ENCODE results near the gene GALNT10.
"Not testable (repeated sequence)": the region's sequence is repeated elsewhere in the genome, so short reads cannot be mapped to it uniquely, and the experiment has no call there.

GALNT10 gene, protein sequence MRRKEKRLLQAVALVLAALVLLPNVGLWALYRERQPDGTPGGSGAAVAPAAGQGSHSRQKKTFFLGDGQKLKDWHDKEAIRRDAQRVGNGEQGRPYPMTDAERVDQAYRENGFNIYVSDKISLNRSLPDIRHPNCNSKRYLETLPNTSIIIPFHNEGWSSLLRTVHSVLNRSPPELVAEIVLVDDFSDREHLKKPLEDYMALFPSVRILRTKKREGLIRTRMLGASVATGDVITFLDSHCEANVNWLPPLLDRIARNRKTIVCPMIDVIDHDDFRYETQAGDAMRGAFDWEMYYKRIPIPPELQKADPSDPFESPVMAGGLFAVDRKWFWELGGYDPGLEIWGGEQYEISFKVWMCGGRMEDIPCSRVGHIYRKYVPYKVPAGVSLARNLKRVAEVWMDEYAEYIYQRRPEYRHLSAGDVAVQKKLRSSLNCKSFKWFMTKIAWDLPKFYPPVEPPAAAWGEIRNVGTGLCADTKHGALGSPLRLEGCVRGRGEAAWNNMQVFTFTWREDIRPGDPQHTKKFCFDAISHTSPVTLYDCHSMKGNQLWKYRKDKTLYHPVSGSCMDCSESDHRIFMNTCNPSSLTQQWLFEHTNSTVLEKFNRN

DNA sequence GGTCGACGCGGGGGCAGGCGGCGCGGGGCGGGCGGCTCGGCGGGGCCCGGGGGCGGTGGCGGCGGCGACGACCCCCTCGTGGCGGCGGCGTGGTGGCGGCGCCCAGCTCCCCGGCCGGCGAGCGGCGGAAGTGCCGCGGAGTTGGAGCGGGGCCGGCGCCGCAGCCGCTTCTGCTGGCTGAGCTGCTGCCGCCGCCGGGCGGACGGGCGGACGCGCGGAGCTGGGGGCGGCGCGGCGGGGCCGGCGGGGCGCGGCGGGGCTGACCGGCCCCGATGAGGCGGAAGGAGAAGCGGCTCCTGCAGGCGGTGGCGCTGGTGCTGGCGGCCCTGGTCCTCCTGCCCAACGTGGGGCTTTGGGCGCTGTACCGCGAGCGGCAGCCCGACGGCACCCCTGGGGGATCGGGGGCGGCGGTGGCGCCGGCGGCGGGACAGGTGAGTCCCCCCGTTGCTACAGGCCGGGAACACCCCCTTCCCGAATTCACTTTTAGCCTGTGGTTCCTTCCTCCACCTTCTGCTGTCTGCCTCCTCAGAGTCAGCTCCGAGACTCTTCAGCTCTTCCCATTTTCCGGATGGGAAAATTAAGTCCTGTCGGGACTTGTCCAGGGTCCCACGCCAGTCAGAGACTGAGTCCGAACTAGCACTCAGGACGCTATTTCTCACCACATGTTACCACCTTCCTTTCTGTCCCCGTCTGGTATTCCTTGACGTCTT lies at the start of gene GALNT10:
GALNT10 (plus strand) TSS at position 139 of the 710 bp plus-strand sequence; CDS start at position 273, 134 bp downstream.
- peak; percentile 2 for DNase-seq (ENCODE audit: low read depth)

DNA sequence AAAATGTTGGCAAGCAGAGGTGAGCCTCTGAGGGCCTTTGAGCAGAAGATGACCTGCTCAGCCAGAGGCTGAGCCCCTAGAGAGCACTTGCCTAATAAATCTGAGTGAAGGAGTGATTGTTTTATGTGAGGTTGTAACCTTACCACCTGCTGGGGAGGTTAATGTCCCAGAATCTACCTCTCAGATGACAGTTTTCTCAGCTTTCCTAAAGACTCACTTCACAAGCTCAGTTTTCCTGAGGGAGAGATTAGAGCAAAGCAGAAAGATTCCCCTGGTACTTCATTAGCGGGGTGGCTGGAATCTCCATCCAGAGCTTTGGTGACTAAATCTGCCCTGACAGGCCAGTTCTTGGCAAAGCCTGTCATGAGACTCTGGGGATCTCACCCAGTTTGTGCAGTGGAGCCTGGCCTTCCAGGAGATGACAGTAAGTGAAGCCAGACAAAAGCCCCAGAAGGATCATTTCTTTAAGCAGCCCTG lies 48.8 kb upstream of the GALNT10 start:
- DNase-seq (ENCODE audit: low read depth) = no peak

DNA sequence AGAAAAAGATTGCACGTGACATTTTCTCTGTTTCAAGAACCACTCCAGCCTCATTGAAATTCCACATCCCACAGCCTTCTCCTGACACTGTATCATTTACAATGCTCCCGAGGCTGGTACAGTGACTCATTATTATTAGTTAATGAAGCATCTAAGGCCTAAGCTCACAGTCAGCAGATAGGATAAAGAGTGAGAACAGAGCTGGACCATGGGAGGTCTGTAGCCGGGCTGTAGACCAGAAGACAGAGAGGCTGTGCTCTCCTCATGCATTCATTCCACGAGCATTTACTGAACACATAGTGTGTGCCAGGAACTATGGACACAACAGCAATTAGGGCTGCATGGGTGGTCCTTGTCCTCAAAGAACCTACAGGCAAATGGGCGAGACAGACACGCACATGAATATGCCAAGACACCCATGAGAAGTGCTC lies 47.3 kb upstream of the GALNT10 start:
- no peak for DNase-seq (ENCODE audit: low read depth)

DNA sequence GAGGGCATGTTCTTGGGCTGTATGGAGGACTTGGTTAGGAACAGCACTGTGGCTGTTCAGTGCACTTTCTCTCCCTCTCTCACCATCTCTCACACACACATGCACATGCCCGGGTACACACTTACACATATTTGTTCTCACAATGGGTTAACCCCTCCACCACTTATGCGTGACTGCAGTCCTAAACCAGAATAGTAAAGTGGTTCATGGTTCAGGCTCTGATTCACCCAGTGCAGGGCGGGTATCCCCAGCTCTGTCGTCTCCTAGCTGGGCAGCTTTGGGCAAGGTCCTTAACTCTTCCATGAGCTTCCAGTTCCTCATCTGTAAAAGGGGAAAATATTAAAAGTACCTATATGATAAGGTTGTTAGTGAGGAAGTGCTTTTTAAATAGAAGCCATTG lies 45.3 kb upstream of the GALNT10 start:
- no peak for DNase-seq (ENCODE audit: low read depth)

DNA sequence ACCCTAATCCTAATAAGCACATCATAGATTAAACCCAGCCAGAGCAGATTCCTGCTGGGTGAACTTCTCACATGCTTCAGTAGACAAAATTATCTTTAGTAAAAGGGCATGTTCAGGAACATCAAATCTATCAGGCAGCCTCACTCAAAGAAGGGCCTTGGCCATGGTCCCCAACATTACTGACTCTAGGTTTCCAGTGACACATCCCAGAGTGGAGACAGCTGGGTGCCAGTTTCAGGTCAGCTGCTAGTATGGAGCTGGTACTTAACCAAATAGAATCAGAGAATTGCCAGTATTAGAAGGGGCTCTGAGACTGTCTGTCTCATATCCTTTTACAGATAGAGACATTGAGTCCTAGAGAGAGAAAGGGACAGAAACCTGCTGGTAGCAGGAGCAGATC lies 44.1 kb upstream of the GALNT10 start:
- no peak for DNase-seq (ENCODE audit: low read depth)

DNA sequence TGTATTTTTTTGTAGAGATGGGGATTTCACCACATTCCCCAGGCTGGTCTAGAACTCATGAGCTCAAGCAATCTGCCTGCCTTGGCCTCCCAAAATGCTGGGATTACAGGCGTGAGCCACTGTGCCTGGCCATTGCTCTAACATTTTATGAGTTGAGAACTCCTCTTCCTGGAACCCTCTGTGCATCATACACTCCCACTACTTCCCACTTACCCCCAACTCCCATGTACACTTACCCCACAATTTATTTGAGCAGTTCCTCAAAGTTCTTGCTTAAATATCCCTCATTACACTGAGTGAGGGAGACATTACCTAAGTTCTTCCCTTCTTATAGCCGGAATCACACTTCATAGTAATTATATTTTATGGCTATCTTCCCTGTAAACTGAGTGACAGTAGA lies 42.9 kb upstream of the GALNT10 start:
- DNase-seq (ENCODE audit: low read depth) = no peak

DNA sequence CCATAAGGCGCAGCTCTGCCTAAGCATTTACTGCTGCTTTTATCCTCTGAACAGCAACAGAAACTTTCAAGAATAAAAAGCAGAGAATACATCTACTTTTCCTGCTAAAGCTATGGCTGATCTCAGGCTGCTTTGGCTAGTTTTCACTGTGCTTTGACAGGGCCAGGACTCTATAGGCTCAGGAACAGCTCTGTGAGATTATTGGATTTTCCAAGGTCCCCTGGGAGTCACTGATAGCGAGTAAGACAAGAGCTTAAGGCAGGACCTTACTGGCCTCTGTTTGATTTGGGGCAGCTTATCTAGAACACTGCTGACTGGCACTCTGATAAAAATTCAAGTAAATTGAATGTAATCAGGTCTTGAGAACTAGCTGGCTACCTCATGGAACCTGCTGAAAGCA lies 40.1 kb upstream of the GALNT10 start:
- DNase-seq (ENCODE audit: low read depth) = not testable (repeated sequence)

DNA sequence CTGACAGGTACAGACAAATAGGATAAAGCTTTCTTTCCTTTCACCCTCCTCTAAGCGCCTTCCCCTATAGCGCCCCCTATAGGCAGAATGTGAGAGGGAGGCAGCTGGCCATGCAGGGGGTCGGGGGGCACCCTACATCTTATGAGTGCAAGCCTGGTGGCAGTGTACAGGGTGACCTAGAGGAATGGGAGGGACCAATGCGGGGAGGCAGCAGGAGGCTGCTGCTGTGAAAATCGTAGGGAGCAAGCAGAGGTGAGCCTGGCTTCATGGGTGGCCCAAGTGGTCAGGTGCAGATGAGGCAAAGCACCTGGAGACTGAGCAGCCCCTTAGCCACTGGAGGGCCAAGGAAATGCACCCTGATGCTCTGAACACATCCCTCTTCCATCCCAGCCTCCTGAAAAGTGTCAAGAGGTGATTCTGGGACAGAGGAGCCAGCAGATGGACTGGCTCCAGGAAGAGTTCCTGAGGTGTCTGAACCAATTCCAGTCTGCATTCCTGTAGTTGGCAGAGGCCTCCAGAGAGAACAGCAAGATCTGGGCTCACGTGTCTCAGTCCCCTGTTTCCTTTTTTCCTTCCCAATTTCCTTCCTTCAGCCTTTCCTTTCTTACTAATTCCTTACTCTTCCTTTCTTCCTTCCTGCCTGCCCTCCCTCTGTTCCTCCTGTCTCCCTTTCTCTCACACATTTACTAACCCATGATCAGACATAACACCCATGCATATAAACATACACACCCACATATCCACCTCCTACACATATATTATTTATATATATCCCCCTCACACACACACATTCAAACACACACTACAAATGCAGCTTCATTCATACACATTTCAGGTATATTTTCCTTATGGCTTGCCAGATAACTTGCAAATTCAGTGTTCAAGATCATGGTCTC lies 32.8 kb upstream of the GALNT10 start:
- DNase-seq (ENCODE audit: low read depth) = no peak

DNA sequence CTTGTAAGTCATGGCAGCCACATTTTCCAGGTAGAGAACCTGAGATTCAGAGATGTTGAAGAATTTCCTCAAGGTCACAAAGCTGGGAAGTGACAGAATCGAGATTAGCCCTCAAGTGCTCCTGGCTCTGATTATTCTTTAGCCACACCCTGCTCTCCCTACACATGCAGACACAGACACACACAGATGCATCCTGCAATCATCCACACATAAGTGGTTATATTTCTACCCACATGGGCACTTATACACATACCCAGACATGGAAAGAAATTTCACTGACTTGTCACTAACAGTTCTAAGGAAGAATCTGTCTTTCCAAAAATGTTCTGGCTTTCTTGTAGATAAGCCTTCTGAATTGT lies 32.2 kb upstream of the GALNT10 start:
- DNase-seq (ENCODE audit: low read depth) = no peak

DNA sequence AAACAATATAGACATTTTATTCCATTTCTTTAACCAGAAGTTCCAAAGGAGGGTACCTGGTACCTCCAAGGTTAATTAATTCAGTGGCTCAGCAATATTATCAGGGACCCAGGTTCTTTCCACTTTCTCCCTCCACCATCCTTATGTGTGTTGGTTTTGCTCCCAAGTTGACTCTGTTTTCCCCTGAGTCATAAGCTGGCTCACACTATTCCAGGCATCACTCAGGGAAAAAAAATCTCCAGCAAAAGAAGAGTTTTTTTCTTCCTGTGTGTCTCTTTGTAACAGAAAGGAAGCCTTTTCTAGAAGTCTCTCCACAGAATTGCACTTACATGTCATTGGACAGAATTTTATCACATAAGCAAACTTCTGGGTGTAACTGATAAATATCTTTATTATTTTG lies 31.2 kb upstream of the GALNT10 start:
- no peak for DNase-seq (ENCODE audit: low read depth)

DNA sequence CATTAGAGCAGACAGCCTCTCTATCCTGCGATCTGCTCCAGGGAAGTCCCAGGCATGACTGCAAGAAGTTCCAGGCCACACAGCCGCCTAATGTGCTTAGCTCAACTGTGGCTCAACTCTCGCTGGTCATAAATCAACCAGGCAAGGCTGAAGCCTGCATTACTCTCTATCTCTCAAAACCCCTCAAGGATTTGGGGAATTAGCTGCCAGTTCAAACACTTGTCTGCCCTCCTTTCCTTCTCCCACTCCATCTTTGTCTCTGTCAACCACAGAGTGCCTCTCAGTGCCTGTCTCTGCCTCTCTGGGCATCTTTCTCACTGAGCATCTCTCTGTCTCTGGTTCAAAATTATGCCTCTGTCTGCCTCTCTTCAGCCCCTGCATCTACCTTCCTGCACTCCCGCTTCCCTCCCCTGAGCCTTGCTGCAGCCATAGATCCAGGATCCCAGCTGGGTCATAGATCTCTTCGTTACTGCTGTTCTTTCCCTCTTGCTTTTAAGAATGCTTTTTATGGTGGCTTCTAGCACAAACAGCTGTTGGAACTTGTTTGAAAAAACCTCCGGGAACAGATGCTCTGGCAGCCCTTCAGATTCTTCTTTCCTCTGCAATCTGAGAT lies 27.9 kb upstream of the GALNT10 start:
- no peak for DNase-seq (ENCODE audit: low read depth)

DNA sequence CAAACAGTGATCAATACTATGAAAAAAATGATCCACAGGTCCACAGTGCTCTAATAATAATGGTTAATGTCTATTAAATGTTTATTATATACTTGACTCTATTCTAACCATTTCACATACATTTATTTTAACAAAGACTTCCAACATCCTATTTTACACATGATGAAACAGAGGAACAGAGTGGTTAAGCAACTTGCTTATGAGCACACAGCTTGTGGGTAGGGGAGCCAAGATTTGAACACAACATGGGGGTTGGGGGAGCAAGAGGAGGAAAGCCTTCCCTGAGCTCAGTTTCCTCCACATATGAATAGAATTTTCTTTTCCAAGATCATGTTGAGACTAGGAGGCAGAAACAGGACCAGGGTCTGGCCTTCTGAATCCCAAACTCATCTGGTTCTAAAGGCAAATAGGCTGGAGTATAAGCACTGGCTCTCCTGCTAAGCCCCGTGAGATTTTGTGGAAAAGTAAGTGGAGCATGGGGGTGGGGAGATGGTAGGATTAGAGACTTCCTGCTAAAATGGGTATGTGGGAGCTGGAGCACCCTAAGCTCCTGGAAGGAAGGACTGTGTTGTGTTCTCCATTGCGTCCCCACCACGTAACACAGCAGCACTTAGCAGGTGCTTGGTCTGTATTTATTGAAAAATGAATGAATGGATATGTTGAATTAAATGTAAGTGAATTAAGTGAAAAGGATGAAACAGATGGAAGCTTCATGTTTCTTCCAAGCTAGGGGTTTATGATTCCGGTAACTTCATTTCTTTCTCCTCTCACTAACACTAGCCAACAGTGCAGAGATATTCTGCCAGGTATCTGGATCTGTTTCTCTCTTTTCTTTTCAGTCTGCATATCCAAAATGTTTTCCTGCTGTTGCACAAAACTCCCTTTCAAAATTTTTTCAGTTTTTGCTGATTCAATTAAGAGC lies 26.9 kb upstream of the GALNT10 start:
- no peak for DNase-seq (ENCODE audit: low read depth)

DNA sequence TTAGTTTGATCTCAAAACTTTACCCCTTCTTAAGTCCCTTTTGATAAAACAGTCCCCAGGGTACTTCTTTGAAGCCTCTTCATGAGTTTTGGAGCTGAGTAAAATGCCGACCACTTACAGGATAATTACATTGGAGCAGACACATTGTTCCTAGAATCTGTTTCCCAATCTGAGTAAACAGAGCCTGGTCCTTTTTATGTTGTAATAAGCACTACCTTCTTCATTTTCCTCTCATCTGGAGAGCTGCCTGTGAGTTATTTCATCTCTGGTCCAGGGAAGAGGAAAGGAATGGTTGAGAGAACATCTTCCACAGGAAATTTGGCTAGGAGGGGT lies 26.3 kb upstream of the GALNT10 start:
- DNase-seq (ENCODE audit: low read depth) = no peak

DNA sequence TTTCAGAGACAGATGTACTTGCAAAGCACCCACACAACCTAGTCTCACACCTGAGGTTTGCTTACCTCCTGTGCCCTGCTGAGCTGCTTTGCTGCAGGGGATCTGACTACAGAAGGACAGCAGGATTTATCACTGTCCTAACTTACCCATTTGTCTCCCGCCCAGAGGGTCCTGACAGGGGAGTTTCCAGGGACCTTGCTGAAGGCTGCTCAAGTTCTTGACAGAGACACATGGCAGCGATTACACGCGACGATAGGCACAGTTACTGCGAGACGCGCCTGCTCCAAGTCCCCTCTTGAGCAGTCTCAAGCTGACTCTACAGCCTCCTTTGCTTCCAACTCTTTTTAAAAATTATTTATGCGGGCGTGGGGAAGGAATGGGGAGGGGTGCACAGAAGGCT lies 24.6 kb upstream of the GALNT10 start:
- no peak for DNase-seq (ENCODE audit: low read depth)

DNA sequence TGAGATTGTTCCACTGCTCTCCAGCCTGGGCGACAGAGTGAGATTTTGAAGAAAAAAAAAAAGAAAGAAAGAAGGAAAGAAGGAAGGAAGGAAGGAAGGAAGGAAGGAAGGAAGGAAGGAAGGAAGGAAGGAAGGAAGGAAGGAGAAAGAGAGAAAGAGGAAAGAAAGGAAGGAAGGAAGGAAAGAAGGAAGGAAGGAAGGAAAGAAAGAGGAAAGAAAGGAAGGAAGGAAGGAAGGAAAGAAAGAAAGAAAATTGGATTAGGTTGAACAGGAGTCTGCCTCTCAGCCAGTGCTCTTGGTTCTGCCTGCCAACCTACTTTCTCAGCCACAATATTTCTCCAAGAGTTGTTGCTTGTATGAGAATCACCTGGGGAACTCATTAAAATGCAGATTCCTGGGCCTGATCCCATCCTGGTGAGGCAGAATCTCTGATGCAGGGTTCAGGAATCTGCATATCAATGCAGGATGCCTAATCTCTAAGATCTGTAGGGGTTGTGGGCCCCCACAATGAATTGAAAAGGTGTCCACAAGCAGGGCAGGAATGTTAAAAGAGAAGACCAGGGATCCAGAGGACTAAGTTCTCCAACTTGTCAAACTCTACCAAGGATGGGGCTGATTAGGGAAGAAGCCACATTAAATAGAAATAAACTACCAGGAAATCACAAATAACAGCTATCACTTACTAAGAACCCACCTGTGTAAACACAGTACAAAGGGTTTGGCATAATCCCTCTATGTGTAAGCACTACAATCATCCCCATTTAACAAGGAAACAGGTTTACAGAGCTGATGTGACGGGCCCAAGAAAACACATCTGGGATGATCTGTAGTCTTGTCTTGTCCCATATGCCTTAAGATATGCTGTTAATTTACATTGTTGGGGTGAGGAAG lies 23.4 kb upstream of the GALNT10 start:
- DNase-seq (ENCODE audit: low read depth) = no peak

DNA sequence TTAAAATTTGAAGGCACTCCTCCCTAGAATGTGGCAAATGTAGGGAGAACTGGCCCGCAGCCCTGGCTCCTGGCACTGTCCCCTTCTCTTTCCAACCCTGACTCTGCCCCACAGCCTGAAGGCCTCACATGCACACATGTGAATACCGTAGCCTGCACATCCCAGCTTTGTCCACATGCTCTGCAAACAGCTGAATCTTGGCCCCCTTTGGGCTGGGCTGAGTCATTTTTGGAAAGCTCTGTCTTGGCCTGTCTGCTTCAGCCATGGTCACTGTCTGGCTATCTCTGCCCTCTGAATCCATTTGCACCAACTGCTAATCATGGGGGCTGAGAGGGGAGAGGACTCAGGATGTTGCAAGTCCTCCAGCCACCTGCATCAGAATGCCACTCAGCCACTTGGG lies 22.1 kb upstream of the GALNT10 start:
- DNase-seq (ENCODE audit: low read depth) = no peak

DNA sequence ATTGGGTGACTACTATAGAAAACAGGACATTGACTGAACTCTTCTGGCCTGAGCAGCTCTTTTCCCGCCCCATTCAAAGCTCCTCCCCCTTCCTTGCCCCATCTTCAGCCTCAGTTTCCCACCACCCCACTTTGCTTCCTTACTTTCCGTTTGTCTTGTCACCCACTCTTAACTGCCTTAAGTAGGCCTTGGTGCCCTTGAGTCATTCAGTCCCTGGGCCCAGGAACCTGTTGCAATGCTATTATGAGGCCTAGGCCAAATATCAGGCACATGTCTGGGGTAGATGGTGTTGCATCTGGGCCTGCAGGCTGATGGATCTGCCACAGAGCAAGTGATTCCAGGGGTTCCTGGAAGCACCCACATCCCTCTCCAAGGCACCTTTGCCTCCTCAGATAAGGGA lies 17.7 kb upstream of the GALNT10 start:
- no peak for DNase-seq (ENCODE audit: low read depth)

DNA sequence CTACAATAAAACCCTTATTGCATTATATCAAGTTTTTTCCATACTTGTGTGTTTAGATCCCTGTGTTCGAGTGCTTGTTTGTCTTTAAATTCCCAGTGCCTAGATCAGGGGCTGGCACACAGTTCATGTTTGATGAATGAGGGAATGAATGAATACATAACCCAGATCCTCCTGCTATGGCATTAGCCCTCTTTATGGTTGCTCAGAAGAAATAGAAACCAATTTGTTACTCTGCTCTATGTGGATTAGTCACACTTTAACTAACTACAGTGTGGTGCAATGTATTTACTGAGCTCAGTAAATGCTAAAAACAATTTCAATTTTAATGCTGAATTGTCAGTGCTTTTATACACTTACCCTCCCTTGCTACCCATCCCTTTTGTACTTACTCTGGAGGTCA lies 16.4 kb upstream of the GALNT10 start:
- no peak for DNase-seq (ENCODE audit: low read depth)

DNA sequence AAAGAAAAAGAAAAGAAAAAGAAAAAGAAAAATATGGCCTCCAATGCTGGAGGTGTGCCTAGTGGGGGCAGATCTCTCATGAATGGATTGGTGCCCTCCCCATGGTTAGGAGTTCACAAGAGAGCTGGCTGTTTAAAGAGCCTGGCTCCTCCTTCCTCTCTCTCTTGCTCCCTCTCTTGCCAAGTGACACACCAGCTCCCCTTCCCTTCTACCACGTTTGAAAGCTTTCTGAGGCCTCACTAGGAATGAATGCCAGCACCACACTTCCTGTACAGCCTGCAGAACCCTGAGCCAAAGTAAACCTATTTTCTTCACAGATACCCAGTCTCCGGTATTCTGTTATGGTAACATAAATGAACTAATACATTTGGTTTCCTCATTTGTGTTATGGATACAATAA lies 14.4 kb upstream of the GALNT10 start:
- DNase-seq (ENCODE audit: low read depth) = no peak

DNA sequence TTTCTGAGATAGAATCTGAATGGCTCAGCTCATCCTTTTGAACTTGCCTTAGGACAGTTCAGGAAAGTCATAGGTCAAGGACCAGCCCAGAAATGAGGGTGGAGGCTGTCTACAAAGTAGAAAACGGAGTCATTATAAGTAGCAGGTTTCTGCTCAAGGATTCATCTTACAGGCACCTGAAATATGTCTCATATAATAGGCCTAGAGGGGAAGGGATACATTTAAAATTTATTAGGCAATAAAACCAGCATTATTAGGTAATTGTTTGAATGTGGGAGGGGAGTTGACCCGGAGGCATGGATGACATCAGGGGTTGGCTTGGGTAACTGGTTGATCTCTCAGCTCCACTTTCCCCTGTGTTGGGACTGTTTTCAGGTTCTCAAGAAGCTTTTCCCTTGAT lies 11.9 kb upstream of the GALNT10 start:
- DNase-seq (ENCODE audit: low read depth) = no peak
